Ramos (cell line): ENCODE measurements around the gene ABLIM3.

ENCODE experiments used
- in situ Hi-C: fragments of 300-500 bp; cut with MboI; formaldehyde crosslinking; loops from one replicate; pipeline ENCODE4 v1.14.3; 2022; ENCODE audit warnings: low sequenced_read_pairs; ENCODE audit not compliant: unreplicated experiment

Gene ABLIM3

GRCh38 chr5:149141224-149141956 is at the start of gene ABLIM3:
TSS of gene ABLIM3 (plus strand) at chr5:149141493. CDS start at chr5:149142096, 603 bp downstream.
- in situ Hi-C loops, result no loop called here

- in situ Hi-C loops, result no loop called here
Observed at GRCh38 chr5:149093625-149094024, 47.7 kb upstream of the ABLIM3 start.

GRCh38 chr5:149094996-149095395 is 46.3 kb upstream of the ABLIM3 start:
- in situ Hi-C loops, result no loop called here

- in situ Hi-C loops, result no loop called here
Observed at GRCh38 chr5:149099920-149100319, 41.4 kb upstream of the ABLIM3 start.

GRCh38 chr5:149100331-149100730 is 41.0 kb upstream of the ABLIM3 start:
- in situ Hi-C loops, result no loop called here

- in situ Hi-C loops, result no loop called here
Observed at GRCh38 chr5:149108651-149109280, 32.5 kb upstream of the ABLIM3 start.

- in situ Hi-C loops, result no loop called here
Observed at GRCh38 chr5:149110406-149110805, 30.9 kb upstream of the ABLIM3 start.

- in situ Hi-C loops, result no loop called here
Observed at GRCh38 chr5:149113669-149114068, 27.6 kb upstream of the ABLIM3 start.

- in situ Hi-C loops, result no loop called here
Observed at GRCh38 chr5:149114403-149115312, 26.6 kb upstream of the ABLIM3 start.

GRCh38 chr5:149117970-149118369 is 23.3 kb upstream of the ABLIM3 start:
- in situ Hi-C loops, result no loop called here

GRCh38 chr5:149118463-149118862 is 22.8 kb upstream of the ABLIM3 start:
- in situ Hi-C loops, result no loop called here

- in situ Hi-C loops, result no loop called here
Observed at GRCh38 chr5:149121145-149121544, 20.1 kb upstream of the ABLIM3 start.

- in situ Hi-C loops, result no loop called here
Observed at GRCh38 chr5:149123211-149123610, 18.1 kb upstream of the ABLIM3 start.

GRCh38 chr5:149125386-149125891 is 15.9 kb upstream of the ABLIM3 start:
- in situ Hi-C loops, result no loop called here

GRCh38 chr5:149126906-149127305 is 14.4 kb upstream of the ABLIM3 start:
- in situ Hi-C loops, result no loop called here

GRCh38 chr5:149127394-149127955 is 13.8 kb upstream of the ABLIM3 start:
- in situ Hi-C loops, result no loop called here

- in situ Hi-C loops, result no loop called here
Observed at GRCh38 chr5:149128023-149128875, 13.0 kb upstream of the ABLIM3 start.

GRCh38 chr5:149129181-149129580 is 12.1 kb upstream of the ABLIM3 start:
- in situ Hi-C loops, result no loop called here

- in situ Hi-C loops, result no loop called here
Observed at GRCh38 chr5:149130121-149130914, 11.0 kb upstream of the ABLIM3 start.
